Measurements from ENCODE around the gene C1GALT1C1.

GRCh38 chrX:120672841-120673530 is 43.1 kb upstream of the C1GALT1C1 start:
- TF ChIP-seq CTCF (IDR thresholded peaks at IDR 0.05), result no peak
- TF ChIP-seq POLR2A (IDR thresholded peaks at IDR 0.05), result no peak
- no peak for TF ChIP-seq POLR2AphosphoS5 (IDR thresholded peaks at IDR 0.05)
